ENCODE measurements around the gene ZNF804B.

ZNF804B gene

GRCh38 chr7:88835147-88835728 lies 75.7 kb downstream of the ZNF804B start:
- DNase-seq (ENCODE audit: low read depth, low spot score): no peak

GRCh38 chr7:88842201-88842600 lies 82.7 kb downstream of the ZNF804B start:
- DNase-seq (ENCODE audit: low read depth, low spot score): no peak

- no peak for DNase-seq (ENCODE audit: low read depth, low spot score)
These were observed 85.6 kb downstream of the ZNF804B start for GRCh38 chr7:88845091-88845490.

GRCh38 chr7:88851220-88851619 lies 91.7 kb downstream of the ZNF804B start:
- DNase-seq (ENCODE audit: low read depth, low spot score): no peak

GRCh38 chr7:88859288-88859687 lies 99.8 kb downstream of the ZNF804B start:
- no peak for DNase-seq (ENCODE audit: low read depth, low spot score)

GRCh38 chr7:88866265-88866863 lies 106.9 kb downstream of the ZNF804B start:
- DNase-seq (ENCODE audit: low read depth, low spot score): no peak

- no peak for DNase-seq (ENCODE audit: low read depth, low spot score)
These were observed 107.7 kb downstream of the ZNF804B start for GRCh38 chr7:88867158-88867557.

GRCh38 chr7:88868456-88868855 lies 109.0 kb downstream of the ZNF804B start:
- no peak for DNase-seq (ENCODE audit: low read depth, low spot score)

GRCh38 chr7:88881136-88881535 lies 121.6 kb downstream of the ZNF804B start:
- no peak for DNase-seq (ENCODE audit: low read depth, low spot score)

GRCh38 chr7:88885131-88885530 lies 125.6 kb downstream of the ZNF804B start:
- no peak for DNase-seq (ENCODE audit: low read depth, low spot score)

- DNase-seq (ENCODE audit: low read depth, low spot score): no peak
These were observed 129.2 kb downstream of the ZNF804B start for GRCh38 chr7:88888684-88889083.

- DNase-seq (ENCODE audit: low read depth, low spot score): no peak
These were observed 151.0 kb downstream of the ZNF804B start for GRCh38 chr7:88910516-88910915.

GRCh38 chr7:88912852-88913251 lies 153.4 kb downstream of the ZNF804B start:
- DNase-seq (ENCODE audit: low read depth, low spot score): no peak

- no peak for DNase-seq (ENCODE audit: low read depth, low spot score)
These were observed 156.1 kb downstream of the ZNF804B start for GRCh38 chr7:88915615-88916014.

- no peak for DNase-seq (ENCODE audit: low read depth, low spot score)
These were observed 160.1 kb downstream of the ZNF804B start for GRCh38 chr7:88919478-88920131.

- DNase-seq (ENCODE audit: low read depth, low spot score): no peak
These were observed 163.4 kb downstream of the ZNF804B start for GRCh38 chr7:88922944-88923343.

- DNase-seq (ENCODE audit: low read depth, low spot score): no peak
These were observed 168.8 kb downstream of the ZNF804B start for GRCh38 chr7:88928276-88928675.

GRCh38 chr7:88929719-88930118 lies 170.2 kb downstream of the ZNF804B start:
- DNase-seq (ENCODE audit: low read depth, low spot score): no peak

- no peak for DNase-seq (ENCODE audit: low read depth, low spot score)
These were observed 173.8 kb downstream of the ZNF804B start for GRCh38 chr7:88933285-88933684.

GRCh38 chr7:88942815-88943501 lies 183.5 kb downstream of the ZNF804B start:
- DNase-seq (ENCODE audit: low read depth, low spot score): no peak

- DNase-seq (ENCODE audit: low read depth, low spot score): no peak
These were observed 192.3 kb downstream of the ZNF804B start for GRCh38 chr7:88951826-88952225.

GRCh38 chr7:88964418-88964817 lies 204.9 kb downstream of the ZNF804B start:
- DNase-seq (ENCODE audit: low read depth, low spot score): no peak

GRCh38 chr7:88965371-88965770 lies 205.9 kb downstream of the ZNF804B start:
- no peak for DNase-seq (ENCODE audit: low read depth, low spot score)

Data from brain pericyte (primary cell).